ENCODE measurements around the gene PRR33.
"Not testable (repeated sequence)": the region's sequence is repeated elsewhere in the genome, so short reads cannot be mapped to it uniquely, and the experiment has no call there.

The PRR33 gene

GRCh38 chr11:1891831-1892115, at the start of gene PRR33:
PRR33 (minus strand) TSS chr11:1891895; CDS start chr11:1890584, 1,311 bp downstream.
- no peak for DNase-seq

GRCh38 chr11:1939788-1940187, 48.1 kb upstream of the PRR33 start:
- DNase-seq: not testable (repeated sequence)

- peak; percentile 89 for DNase-seq
Observed at GRCh38 chr11:1939006-1939625, 47.4 kb upstream of the PRR33 start.

GRCh38 chr11:1938343-1939005, 46.8 kb upstream of the PRR33 start:
- DNase-seq: no peak

- DNase-seq: no peak
Observed at GRCh38 chr11:1937616-1938342, 46.1 kb upstream of the PRR33 start.

GRCh38 chr11:1936781-1937615, 45.3 kb upstream of the PRR33 start:
- no peak for DNase-seq

GRCh38 chr11:1936072-1936780, 44.5 kb upstream of the PRR33 start:
- DNase-seq: no peak

GRCh38 chr11:1935156-1936071, 43.7 kb upstream of the PRR33 start:
- no peak for DNase-seq

- no peak for DNase-seq
Observed at GRCh38 chr11:1934335-1935155, 42.9 kb upstream of the PRR33 start.

- DNase-seq: no peak
Observed at GRCh38 chr11:1933416-1934334, 42.0 kb upstream of the PRR33 start.

GRCh38 chr11:1932681-1933080, 41.0 kb upstream of the PRR33 start:
- no peak for DNase-seq

GRCh38 chr11:1932105-1932480, 40.4 kb upstream of the PRR33 start:
- DNase-seq: no peak

GRCh38 chr11:1931341-1932104, 39.8 kb upstream of the PRR33 start:
- DNase-seq: peak; percentile 89

GRCh38 chr11:1930462-1930830, 38.8 kb upstream of the PRR33 start:
- no peak for DNase-seq

- no peak for DNase-seq
Observed at GRCh38 chr11:1929621-1930461, 38.1 kb upstream of the PRR33 start.

- DNase-seq: no peak
Observed at GRCh38 chr11:1928891-1929541, 37.3 kb upstream of the PRR33 start.

- peak; percentile 59 for DNase-seq
Observed at GRCh38 chr11:1928470-1928890, 36.8 kb upstream of the PRR33 start.

All from femur (tissue), 1 donor.